GM06990 (cell line): ENCODE results near the gene TTYH2.

Experiments used
- DNase-seq: peaks from one replicate; pipeline ENCODE4 v3.0.0-alpha.2; 2011; ENCODE audit not compliant: insufficient read length; ENCODE audit errors: extremely low read depth
- H3K27me3 ChIP-seq: replicated peaks from 2 replicates; pipeline ENCODE4 v1.6.0; 2011; ENCODE audit warnings: low read length; ENCODE audit not compliant: control insufficient read depth, insufficient read depth
- H3K36me3 ChIP-seq: 2 replicates; pipeline ENCODE4 v1.5.1; 2011; ENCODE audit warnings: low read length; ENCODE audit not compliant: control insufficient read depth, insufficient read depth
- H3K4me3 ChIP-seq: replicated peaks from 2 replicates; pipeline ENCODE4 v1.5.1; 2011; ENCODE audit warnings: low read depth, mild to moderate bottlenecking, control low read depth, low read length
- TF ChIP-seq, protein P1 (sequence below): IDR thresholded peaks from 2 replicates; pipeline ENCODE4 v1.5.1; 2011; ENCODE audit warnings: low read length, control low read depth, mild to moderate bottlenecking, inconsistent platforms; ENCODE audit not compliant: insufficient read depth, poor library complexity, severe bottlenecking

TTYH2 gene

DNA sequence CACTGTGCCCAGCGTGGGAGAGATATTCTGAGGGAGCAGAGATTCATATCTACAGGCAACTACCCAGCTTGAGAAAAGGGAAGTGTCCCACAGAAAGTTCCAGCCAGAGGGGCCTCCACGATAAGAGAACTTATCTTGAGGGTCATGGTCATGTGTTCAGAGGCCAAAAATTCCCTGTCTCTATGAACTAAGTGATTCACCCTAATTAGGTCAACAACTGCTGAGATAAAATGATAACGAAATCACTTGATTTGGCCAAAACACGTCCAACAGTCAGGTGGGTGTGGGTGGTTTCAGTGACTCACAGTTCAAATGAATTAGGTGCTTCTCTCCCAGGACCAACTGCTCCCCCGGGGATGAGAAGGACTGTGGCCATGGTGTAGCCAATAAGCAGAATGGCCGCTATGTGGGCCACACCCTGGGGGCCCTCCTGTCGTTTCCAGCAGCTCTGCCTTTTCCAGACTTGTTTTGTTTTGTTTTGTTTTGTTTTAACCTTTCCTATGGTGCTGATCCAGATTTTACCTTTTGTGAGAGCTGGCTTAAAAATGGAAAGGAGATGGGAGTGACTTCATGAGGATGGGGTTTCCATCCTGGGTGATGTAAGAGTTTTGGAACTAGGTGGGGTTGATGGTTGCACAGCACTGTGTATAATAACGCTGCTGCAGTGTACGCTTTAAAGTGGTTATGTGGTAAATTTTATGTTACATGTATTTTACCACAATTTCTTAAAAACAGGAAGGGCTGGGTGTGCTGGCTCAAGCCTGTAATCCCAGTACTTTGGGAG is 69.4 kb downstream of the TTYH2 start:
- DNase-seq = peak; percentile 44

GRCh38 chr17:74283371-74283673 is 70.0 kb downstream of the TTYH2 start:
- Histone ChIP-seq H3K36me3 (no peaks in the 10 kb centered on the region), H3K4me3 (no peak overlapping the region), H3K27me3 (no peaks in the 10 kb centered on the region)
- no peak for DNase-seq
- TF ChIP-seq, protein P1, sequence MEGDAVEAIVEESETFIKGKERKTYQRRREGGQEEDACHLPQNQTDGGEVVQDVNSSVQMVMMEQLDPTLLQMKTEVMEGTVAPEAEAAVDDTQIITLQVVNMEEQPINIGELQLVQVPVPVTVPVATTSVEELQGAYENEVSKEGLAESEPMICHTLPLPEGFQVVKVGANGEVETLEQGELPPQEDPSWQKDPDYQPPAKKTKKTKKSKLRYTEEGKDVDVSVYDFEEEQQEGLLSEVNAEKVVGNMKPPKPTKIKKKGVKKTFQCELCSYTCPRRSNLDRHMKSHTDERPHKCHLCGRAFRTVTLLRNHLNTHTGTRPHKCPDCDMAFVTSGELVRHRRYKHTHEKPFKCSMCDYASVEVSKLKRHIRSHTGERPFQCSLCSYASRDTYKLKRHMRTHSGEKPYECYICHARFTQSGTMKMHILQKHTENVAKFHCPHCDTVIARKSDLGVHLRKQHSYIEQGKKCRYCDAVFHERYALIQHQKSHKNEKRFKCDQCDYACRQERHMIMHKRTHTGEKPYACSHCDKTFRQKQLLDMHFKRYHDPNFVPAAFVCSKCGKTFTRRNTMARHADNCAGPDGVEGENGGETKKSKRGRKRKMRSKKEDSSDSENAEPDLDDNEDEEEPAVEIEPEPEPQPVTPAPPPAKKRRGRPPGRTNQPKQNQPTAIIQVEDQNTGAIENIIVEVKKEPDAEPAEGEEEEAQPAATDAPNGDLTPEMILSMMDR = no peak

More for the DNA sequence above, 69.4 kb downstream of the TTYH2 start:
- no peak overlapping the region for H3K4me3 ChIP-seq
- TF ChIP-seq, protein P1 = no peak
- H3K36me3 ChIP-seq = no peaks in the 10 kb centered on the region
- H3K27me3 ChIP-seq = no peaks in the 10 kb centered on the region

DNA sequence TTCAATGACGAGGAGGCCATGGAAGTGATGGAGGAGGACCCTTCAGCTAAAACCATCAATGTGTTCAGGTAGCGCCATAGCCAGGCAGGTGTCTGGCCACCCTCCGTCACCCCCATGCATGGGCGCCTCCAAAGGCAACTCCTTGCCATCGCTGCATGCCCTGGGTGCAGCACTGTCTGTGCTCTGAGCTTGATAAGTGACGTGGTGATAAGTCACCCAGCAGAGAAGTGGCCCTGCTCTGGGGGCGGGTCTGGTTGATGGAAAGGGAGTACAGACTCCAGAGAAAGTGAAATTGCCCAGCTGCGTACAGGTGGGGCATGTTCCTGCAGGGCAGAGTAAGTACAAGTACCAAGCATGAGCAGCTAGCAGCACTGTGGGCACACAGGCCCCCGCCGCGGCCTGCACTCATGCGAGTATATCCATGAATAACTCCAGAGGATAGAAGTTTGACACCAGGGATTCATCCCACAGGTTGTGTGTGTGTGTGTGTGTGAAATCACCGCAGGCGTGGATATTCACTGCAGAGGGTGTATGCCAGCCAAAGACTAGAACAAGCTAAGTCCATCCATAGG is 73.7 kb downstream of the TTYH2 start:
- Histone ChIP-seq H3K4me3 (no peak overlapping the region), H3K27me3 (no peaks in the 10 kb centered on the region), H3K36me3 (no peaks in the 10 kb centered on the region)
- TF ChIP-seq, protein P1 = no peak
- DNase-seq = no peak

- DNase-seq = no peak
- H3K27me3 ChIP-seq = no peaks in the 10 kb centered on the region
- TF ChIP-seq, protein P1 = no peak
- H3K36me3 ChIP-seq = no peaks in the 10 kb centered on the region
- no peak overlapping the region for H3K4me3 ChIP-seq
Measured at GRCh38 chr17:74288785-74289184, 75.4 kb downstream of the TTYH2 start.

- H3K36me3 ChIP-seq = no peaks in the 10 kb centered on the region
- TF ChIP-seq, protein P1 = no peak
- H3K4me3 ChIP-seq = no peak overlapping the region
- peak; percentile 41 for DNase-seq
- H3K27me3 ChIP-seq = no peaks in the 10 kb centered on the region
Measured at GRCh38 chr17:74289688-74290087, 76.3 kb downstream of the TTYH2 start.
